DMS53 treated with DMSO at 0.1 percent for 48 hours (cell line): ENCODE data around the gene STEAP1B.
"Not testable (repeated sequence)": the region's sequence is repeated elsewhere in the genome, so short reads cannot be mapped to it uniquely, and the experiment has no call there.

Experiments
- DNase-seq: peaks from one replicate; lab custom pipeline; 2025; ENCODE audit not compliant: unreplicated experiment; lab: John Stamatoyannopoulos, UW

Gene STEAP1B

GRCh38 chr7:22499888-22500689 is at the start of gene STEAP1B:
STEAP1B (minus strand) TSS chr7:22500188; CDS start chr7:22494855, 5,333 bp downstream.
- DNase-seq, result peak; percentile 89

- no peak for DNase-seq
Observed at GRCh38 chr7:22549051-22549450, 49.1 kb upstream of the STEAP1B start.

- DNase-seq, result no peak
Observed at GRCh38 chr7:22548313-22548712, 48.3 kb upstream of the STEAP1B start.

GRCh38 chr7:22546769-22547168 is 46.8 kb upstream of the STEAP1B start:
- no peak for DNase-seq

GRCh38 chr7:22545529-22545928 is 45.5 kb upstream of the STEAP1B start:
- no peak for DNase-seq

- DNase-seq, result no peak
Observed at GRCh38 chr7:22544245-22544644, 44.3 kb upstream of the STEAP1B start.

GRCh38 chr7:22543169-22543568 is 43.2 kb upstream of the STEAP1B start:
- no peak for DNase-seq

- DNase-seq, result no peak
Observed at GRCh38 chr7:22542669-22543068, 42.7 kb upstream of the STEAP1B start.

- no peak for DNase-seq
Observed at GRCh38 chr7:22542254-22542653, 42.3 kb upstream of the STEAP1B start.

GRCh38 chr7:22541789-22542188 is 41.8 kb upstream of the STEAP1B start:
- no peak for DNase-seq

- not testable (repeated sequence) for DNase-seq
Observed at GRCh38 chr7:22528537-22528936, 28.5 kb upstream of the STEAP1B start.

- DNase-seq, result not testable (repeated sequence)
Observed at GRCh38 chr7:22524353-22524947, 24.5 kb upstream of the STEAP1B start.

- DNase-seq, result peak; percentile 80
Observed at GRCh38 chr7:22523478-22524352, 23.7 kb upstream of the STEAP1B start.

GRCh38 chr7:22519560-22519959 is 19.6 kb upstream of the STEAP1B start:
- not testable (repeated sequence) for DNase-seq

- not testable (repeated sequence) for DNase-seq
Observed at GRCh38 chr7:22516950-22517349, 17.0 kb upstream of the STEAP1B start.

- DNase-seq, result not testable (repeated sequence)
Observed at GRCh38 chr7:22514963-22515362, 15.0 kb upstream of the STEAP1B start.

GRCh38 chr7:22507320-22507719 is 7.3 kb upstream of the STEAP1B start:
- DNase-seq, result not testable (repeated sequence)

- DNase-seq, result not testable (repeated sequence)
Observed at GRCh38 chr7:22506316-22507020, 6.5 kb upstream of the STEAP1B start.

- DNase-seq, result not testable (repeated sequence)
Observed at GRCh38 chr7:22504519-22504918, 4.5 kb upstream of the STEAP1B start.

- not testable (repeated sequence) for DNase-seq
Observed at GRCh38 chr7:22502104-22502503, 2.1 kb upstream of the STEAP1B start.

GRCh38 chr7:22501336-22501735 is 1.3 kb upstream of the STEAP1B start:
- DNase-seq, result peak; percentile 87
